AG04449 (cell line): ENCODE results near the gene SLC45A2.

Experiments used
- CTCF ChIA-PET: fragments of 350-600 bp; formaldehyde crosslinking; extraction: SDS; loops from one replicate; lab custom pipeline; 2021; ENCODE audit warnings: antibody characterized with exemption; lab: Yijun Ruan, JAX
- POLR2A ChIA-PET: fragments of 400-600, 350-600 bp; formaldehyde crosslinking; extraction: SDS; loops from one replicate; lab custom pipeline; 2020; ENCODE audit warnings: antibody characterized with exemption, inconsistent platforms; lab: Yijun Ruan, JAX
- DNase-seq: peaks from one replicate; pipeline ENCODE4 v3.0.0-alpha.2; 2010; ENCODE audit warnings: low read depth, low spot score
- H3K4me3 ChIP-seq: 2 replicates; pipeline ENCODE4 v1.5.1; 2011; ENCODE audit warnings: low read depth, mild to moderate bottlenecking, control low read depth, low read length
- TF ChIP-seq, protein P1 (sequence below): IDR thresholded peaks from one replicate; pipeline ENCODE4 v1.5.1; 2011; ENCODE audit warnings: mild to moderate bottlenecking, moderate library complexity, low read length, control low read depth, inconsistent platforms; ENCODE audit not compliant: insufficient read depth; ENCODE audit errors: missing control alignments

Gene SLC45A2

DNA sequence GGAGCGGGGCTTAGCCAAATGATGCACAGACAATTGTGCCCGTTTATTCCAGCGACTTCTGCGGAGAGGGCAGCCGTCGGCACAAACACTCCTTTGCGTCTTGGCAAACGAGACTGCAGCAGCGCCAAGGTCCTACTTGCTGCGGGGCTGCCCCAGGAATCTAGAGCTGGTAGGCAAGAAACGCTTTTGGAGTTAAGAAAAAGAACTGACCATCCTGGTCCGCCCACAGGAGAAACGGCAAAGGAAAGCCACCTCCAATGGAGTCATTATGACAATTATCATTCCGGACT is 46.0 kb downstream of the SLC45A2 start:
- CTCF ChIA-PET, result no interaction called here
- no peak overlapping the region for H3K4me3 ChIP-seq
- TF ChIP-seq, protein P1, sequence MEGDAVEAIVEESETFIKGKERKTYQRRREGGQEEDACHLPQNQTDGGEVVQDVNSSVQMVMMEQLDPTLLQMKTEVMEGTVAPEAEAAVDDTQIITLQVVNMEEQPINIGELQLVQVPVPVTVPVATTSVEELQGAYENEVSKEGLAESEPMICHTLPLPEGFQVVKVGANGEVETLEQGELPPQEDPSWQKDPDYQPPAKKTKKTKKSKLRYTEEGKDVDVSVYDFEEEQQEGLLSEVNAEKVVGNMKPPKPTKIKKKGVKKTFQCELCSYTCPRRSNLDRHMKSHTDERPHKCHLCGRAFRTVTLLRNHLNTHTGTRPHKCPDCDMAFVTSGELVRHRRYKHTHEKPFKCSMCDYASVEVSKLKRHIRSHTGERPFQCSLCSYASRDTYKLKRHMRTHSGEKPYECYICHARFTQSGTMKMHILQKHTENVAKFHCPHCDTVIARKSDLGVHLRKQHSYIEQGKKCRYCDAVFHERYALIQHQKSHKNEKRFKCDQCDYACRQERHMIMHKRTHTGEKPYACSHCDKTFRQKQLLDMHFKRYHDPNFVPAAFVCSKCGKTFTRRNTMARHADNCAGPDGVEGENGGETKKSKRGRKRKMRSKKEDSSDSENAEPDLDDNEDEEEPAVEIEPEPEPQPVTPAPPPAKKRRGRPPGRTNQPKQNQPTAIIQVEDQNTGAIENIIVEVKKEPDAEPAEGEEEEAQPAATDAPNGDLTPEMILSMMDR, result no peak
- DNase-seq, result no peak
- POLR2A ChIA-PET, result no interaction called here

DNA sequence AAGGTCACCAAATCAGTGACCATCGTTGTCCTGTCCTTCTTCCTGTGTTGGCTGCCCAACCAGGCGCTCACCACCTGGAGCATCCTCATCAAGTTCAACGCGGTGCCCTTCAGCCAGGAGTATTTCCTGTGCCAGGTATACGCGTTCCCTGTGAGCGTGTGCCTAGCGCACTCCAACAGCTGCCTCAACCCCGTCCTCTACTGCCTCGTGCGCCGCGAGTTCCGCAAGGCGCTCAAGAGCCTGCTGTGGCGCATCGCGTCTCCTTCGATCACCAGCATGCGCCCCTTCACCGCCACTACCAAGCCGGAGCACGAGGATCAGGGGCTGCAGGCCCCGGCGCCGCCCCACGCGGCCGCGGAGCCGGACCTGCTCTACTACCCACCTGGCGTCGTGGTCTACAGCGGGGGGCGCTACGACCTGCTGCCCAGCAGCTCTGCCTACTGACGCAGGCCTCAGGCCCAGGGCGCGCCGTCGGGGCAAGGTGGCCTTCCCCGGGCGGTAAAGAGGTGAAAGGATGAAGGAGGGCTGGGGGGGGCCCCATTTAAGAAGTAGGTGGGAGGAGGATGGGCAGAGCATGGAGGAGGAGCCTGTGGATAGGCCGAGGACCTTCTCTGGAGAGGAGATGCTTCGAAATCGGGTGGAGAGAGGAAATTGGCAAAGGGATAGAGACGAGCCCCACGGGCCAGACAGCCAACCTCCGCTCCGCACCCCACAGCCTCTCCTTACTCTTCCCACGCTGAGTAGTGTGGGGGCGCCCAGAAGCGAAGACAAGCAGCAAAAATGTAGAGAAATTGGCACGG is 46.6 kb downstream of the SLC45A2 start:
- DNase-seq, result no peak
- CTCF ChIA-PET, result interaction anchor here (3.7 to 4.8 kb wide), 2 partner anchors 26 to 468 kb away, joined by 21 to 39 read pairs; no protein-coding TSS in a partner anchor
- TF ChIP-seq, protein P1, result no peak
- H3K4me3 ChIP-seq, result no peak overlapping the region
- POLR2A ChIA-PET, result interaction anchor here (1.6 kb wide), 1 partner anchor 213 kb away, joined by 5 read pairs; no protein-coding TSS in a partner anchor

DNA sequence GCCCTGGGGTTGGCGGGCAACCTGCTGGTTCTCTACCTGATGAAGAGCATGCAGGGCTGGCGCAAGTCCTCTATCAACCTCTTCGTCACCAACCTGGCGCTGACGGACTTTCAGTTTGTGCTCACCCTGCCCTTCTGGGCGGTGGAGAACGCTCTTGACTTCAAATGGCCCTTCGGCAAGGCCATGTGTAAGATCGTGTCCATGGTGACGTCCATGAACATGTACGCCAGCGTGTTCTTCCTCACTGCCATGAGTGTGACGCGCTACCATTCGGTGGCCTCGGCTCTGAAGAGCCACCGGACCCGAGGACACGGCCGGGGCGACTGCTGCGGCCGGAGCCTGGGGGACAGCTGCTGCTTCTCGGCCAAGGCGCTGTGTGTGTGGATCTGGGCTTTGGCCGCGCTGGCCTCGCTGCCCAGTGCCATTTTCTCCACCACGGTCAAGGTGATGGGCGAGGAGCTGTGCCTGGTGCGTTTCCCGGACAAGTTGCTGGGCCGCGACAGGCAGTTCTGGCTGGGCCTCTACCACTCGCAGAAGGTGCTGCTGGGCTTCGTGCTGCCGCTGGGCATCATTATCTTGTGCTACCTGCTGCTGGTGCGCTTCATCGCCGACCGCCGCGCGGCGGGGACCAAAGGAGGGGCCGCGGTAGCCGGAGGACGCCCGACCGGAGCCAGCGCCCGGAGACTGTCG is 47.3 kb downstream of the SLC45A2 start:
- CTCF ChIA-PET, result interaction anchor here (1.2 to 4.8 kb wide), 7 partner anchors 9 to 467 kb away, joined by 3 to 39 read pairs (median 21); partner anchors contain the start of gene ADAMTS12

DNA sequence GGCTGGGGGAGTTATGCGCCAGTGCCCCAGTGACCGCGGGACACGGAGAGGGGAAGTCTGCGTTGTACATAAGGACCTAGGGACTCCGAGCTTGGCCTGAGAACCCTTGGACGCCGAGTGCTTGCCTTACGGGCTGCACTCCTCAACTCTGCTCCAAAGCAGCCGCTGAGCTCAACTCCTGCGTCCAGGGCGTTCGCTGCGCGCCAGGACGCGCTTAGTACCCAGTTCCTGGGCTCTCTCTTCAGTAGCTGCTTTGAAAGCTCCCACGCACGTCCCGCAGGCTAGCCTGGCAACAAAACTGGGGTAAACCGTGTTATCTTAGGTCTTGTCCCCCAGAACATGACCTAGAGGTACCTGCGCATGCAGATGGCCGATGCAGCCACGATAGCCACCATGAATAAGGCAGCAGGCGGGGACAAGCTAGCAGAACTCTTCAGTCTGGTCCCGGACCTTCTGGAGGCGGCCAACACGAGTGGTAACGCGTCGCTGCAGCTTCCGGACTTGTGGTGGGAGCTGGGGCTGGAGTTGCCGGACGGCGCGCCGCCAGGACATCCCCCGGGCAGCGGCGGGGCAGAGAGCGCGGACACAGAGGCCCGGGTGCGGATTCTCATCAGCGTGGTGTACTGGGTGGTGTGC is 48.0 kb downstream of the SLC45A2 start, which contains the start of gene RXFP3:
Gene RXFP3, plus strand, starts transcription at position 6 of the 636 bp plus-strand sequence. Its CDS starts 355 bp downstream, at position 361.
- TF ChIP-seq, protein P1, result no peak
- CTCF ChIA-PET, result interaction anchor here (0.8 to 4.8 kb wide), 21 partner anchors 10 to 501 kb away, joined by 3 to 39 read pairs (median 7); partner anchors contain the start of gene ADAMTS12
- H3K4me3 ChIP-seq, result peak within 1 kb of the TSS; percentile 59
- POLR2A ChIA-PET, result interaction anchor here (1.6 kb wide), 1 partner anchor 211 kb away, joined by 5 read pairs; no protein-coding TSS in a partner anchor
- no peak for DNase-seq

More for the DNA sequence above, 47.3 kb downstream of the SLC45A2 start:
- TF ChIP-seq, protein P1, result no peak
- DNase-seq, result no peak
- POLR2A ChIA-PET, result interaction anchor here (1.6 kb wide), 1 partner anchor 212 kb away, joined by 5 read pairs; no protein-coding TSS in a partner anchor
- peak overlapping the region; percentile 59 for H3K4me3 ChIP-seq

DNA sequence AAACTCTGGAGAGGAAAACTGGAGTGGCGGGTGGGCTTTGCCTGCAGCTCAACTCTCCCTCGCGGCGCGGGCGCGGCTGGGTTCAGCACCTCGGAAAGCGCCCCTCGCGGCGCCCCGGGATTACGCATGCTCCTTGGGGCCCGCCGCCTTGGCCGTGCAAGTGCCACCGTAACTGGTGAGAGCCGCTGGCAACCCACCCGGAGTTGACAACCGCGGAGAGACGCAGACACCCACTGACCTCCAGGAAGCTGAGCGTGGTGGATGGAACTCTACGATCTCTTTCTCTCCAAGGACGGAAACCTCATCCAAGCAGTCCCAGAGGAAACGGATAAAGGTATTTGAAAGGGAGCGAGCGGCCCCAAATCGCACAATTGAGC is 48.5 kb downstream of the SLC45A2 start:
- DNase-seq, result no peak
- TF ChIP-seq, protein P1, result no peak
- ChIA-PET CTCF (interaction anchor here (0.8 to 4.8 kb wide), 31 partner anchors 11 to 501 kb away, joined by 3 to 39 read pairs (median 6); partner anchors contain the start of gene ADAMTS12), POLR2A (interaction anchor here (1.6 kb wide), 1 partner anchor 211 kb away, joined by 5 read pairs; no protein-coding TSS in a partner anchor)
- peak overlapping the region; percentile 59 for H3K4me3 ChIP-seq
